Cardiac septum (tissue), 1 donor: Measurements from ENCODE around the gene TXNDC2. TPM values are rescaled to one million over a fixed set of nuclear protein-coding genes. Genes with fewer than 3 reads are reported as not detected.
"Not testable (repeated sequence)": the region's sequence is repeated elsewhere in the genome, so short reads cannot be mapped to it uniquely, and the experiment has no call there.

ENCODE experiments used
- DNase-seq: peaks from one replicate; pipeline ENCODE4 v3.0.0-alpha.2; 2020; ENCODE audit warnings: low spot score
- intact Hi-C: fragments of 100-400 bp; cut with DNase I; formaldehyde crosslinking; loops from one replicate; pipeline ENCODE4 v1.14.0; 2022
- long read RNA-seq: library from polyadenylated mRNA; unstranded; transcript quantifications from one replicate; pipeline ENCODE4 v2.0.0, GENCODE V29; 2021
- total RNA-seq: library from RNA; stranded (reverse); fragmentation: NEBNext Ultra II Directional; extraction: Animal tissue kit (Norgen Biotek cat#: 25700); gene quantifications from one replicate; pipeline ENCODE4 v1.2.1, GENCODE V29; 2021
- donor health status: DM: no; HTN: no; CAD: no.

Gene TXNDC2
- total RNA-seq, result not detected
- long read RNA-seq, result 0 reads

GRCh38 chr18:9885170-9886004, at the start of gene TXNDC2:
TSS of gene TXNDC2 (plus strand) at chr18:9885973. CDS start at chr18:9886681, 708 bp downstream.
- intact Hi-C loops, result no loop called here
- no peak for DNase-seq

GRCh38 chr18:9838144-9838877, 47.5 kb upstream of the TXNDC2 start:
- intact Hi-C loops, result no loop called here
- no peak for DNase-seq

GRCh38 chr18:9839211-9839610, 46.6 kb upstream of the TXNDC2 start:
- intact Hi-C loops, result no loop called here
- DNase-seq, result no peak

- intact Hi-C loops, result no loop called here
- DNase-seq, result no peak
Observed at GRCh38 chr18:9839853-9840252, 45.9 kb upstream of the TXNDC2 start.

- intact Hi-C loops, result no loop called here
- DNase-seq, result no peak
Observed at GRCh38 chr18:9841752-9842151, 44.0 kb upstream of the TXNDC2 start.

GRCh38 chr18:9842448-9842847, 43.3 kb upstream of the TXNDC2 start:
- DNase-seq, result no peak
- intact Hi-C loops, result no loop called here

- intact Hi-C loops, result no loop called here
- DNase-seq, result no peak
Observed at GRCh38 chr18:9845256-9845655, 40.5 kb upstream of the TXNDC2 start.

- intact Hi-C loops, result no loop called here
- DNase-seq, result no peak
Observed at GRCh38 chr18:9846162-9846925, 39.4 kb upstream of the TXNDC2 start.

- intact Hi-C loops, result no loop called here
- no peak for DNase-seq
Observed at GRCh38 chr18:9848170-9848879, 37.4 kb upstream of the TXNDC2 start.

- DNase-seq, result no peak
- intact Hi-C loops, result no loop called here
Observed at GRCh38 chr18:9849407-9850283, 36.1 kb upstream of the TXNDC2 start.

GRCh38 chr18:9850309-9850708, 35.5 kb upstream of the TXNDC2 start:
- no peak for DNase-seq
- intact Hi-C loops, result no loop called here

- DNase-seq, result no peak
- intact Hi-C loops, result no loop called here
Observed at GRCh38 chr18:9851511-9851910, 34.3 kb upstream of the TXNDC2 start.

- no peak for DNase-seq
- intact Hi-C loops, result no loop called here
Observed at GRCh38 chr18:9852266-9853081, 33.3 kb upstream of the TXNDC2 start.

- intact Hi-C loops, result no loop called here
- DNase-seq, result no peak
Observed at GRCh38 chr18:9854801-9855676, 30.7 kb upstream of the TXNDC2 start.

- no peak for DNase-seq
- intact Hi-C loops, result no loop called here
Observed at GRCh38 chr18:9855681-9856080, 30.1 kb upstream of the TXNDC2 start.

GRCh38 chr18:9856092-9856491, 29.7 kb upstream of the TXNDC2 start:
- no peak for DNase-seq
- intact Hi-C loops, result no loop called here

- DNase-seq, intact Hi-C loops: not testable (repeated sequence)
Observed at GRCh38 chr18:9857479-9857998, 28.2 kb upstream of the TXNDC2 start.
